Activated CD8-positive, alpha-beta T cell treated with anti-CD3 and anti-CD28 coated beads for 36 hours (primary cell): ENCODE measurements around the gene TMEM259. TPM values are rescaled to one million over a fixed set of nuclear protein-coding genes. Genes with fewer than 3 reads are reported as not detected.

Experiments
- ATAC-seq: fragments of 200-7000 bp; cut with Tn5 transposase; one replicate; pipeline ENCODE4 v1.10.0; 2021; ENCODE audit warnings: mild to moderate bottlenecking, moderate library complexity
- CTCF ChIA-PET: fragments of 350-600 bp; sonication (Branson Sonifier 250); formaldehyde crosslinking; loops from one replicate; lab custom pipeline; 2021; ENCODE audit warnings: antibody characterized with exemption; lab: Charles Lee
- POLR2A ChIA-PET: fragments of 350-600 bp; sonication (Branson Sonifier 250); formaldehyde crosslinking; loops from one replicate; lab custom pipeline; 2021; ENCODE audit warnings: antibody characterized with exemption; lab: Charles Lee
- DNase-seq: peaks from one replicate; pipeline ENCODE4 v3.0.0-alpha.2; 2020
- H3K27ac Mint-ChIP-seq: one replicate; pipeline ENCODE4 v1.8.0; 2021; ENCODE audit warnings: mild to moderate bottlenecking, mixed read lengths
- H3K27me3 Mint-ChIP-seq: one replicate; pipeline ENCODE4 v1.8.0; 2021; ENCODE audit warnings: mixed read lengths
- H3K36me3 Mint-ChIP-seq: one replicate; pipeline ENCODE4 v1.8.0; 2021; ENCODE audit warnings: low read depth, mixed read lengths
- H3K4me1 Mint-ChIP-seq: one replicate; pipeline ENCODE4 v1.8.0; 2021; ENCODE audit warnings: low read depth, mixed read lengths
- H3K4me3 Mint-ChIP-seq: one replicate; pipeline ENCODE4 v1.8.0; 2021; ENCODE audit warnings: mild to moderate bottlenecking, moderate library complexity, mixed read lengths
- H3K9me3 Mint-ChIP-seq: one replicate; pipeline ENCODE4 v1.8.0; 2021; ENCODE audit warnings: mixed read lengths
- intact Hi-C: fragments of 100-400 bp; cut with micrococcal nuclease; formaldehyde crosslinking; loops from one replicate; pipeline ENCODE4 v1.10.0; 2022
- total RNA-seq, 2 experiments: library from RNA; stranded (reverse); gene quantifications; one replicate each; pipeline ENCODE4 v1.2.3, GENCODE V29; 2021
- TF ChIP-seq, protein P1 (sequence below): fragments of 200-600 bp; IDR thresholded peaks from one replicate; pipeline ENCODE4 v1.8.0; 2022; ENCODE audit warnings: antibody characterized with exemption, mild to moderate bottlenecking

Gene TMEM259
- total RNA-seq, 2 experiments from 2014 or later, result 115 to 117 TPM

DNA sequence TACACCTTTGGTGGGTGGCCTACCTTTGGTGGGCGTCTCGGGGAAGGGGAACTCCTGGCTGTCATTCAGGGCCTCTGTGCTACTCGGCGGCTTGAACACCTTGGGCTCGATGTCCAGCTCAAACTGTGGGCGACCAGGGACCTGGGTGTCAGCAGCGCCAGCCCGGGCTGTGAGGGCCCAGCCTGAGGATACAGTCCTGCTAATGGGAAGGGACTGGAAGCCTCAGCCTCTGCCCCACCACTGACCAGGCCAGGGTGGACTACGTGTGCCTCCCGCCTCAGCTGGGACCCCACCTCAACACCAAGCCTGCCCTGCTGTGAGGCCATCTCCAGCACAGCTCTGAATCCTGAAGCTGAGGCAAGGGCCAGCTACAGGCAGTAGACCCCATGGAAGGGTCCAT is 7.7 kb downstream of the TMEM259 start:
- no peak overlapping the region for H3K4me3 Mint-ChIP-seq
- no peak overlapping the region for H3K27ac Mint-ChIP-seq
- H3K36me3 Mint-ChIP-seq, result peaks cover 5% of the 10 kb centered on the region
- ChIA-PET CTCF (no interaction called here), POLR2A (interaction anchor here (1.2 to 2.4 kb wide), 3 partner anchors 9 to 16 kb away, joined by 3 to 11 read pairs (median 4); no protein-coding TSS in a partner anchor)
- H3K4me1 Mint-ChIP-seq, result peaks cover 25% of the 10 kb centered on the region
- DNase-seq, result no peak
- H3K27me3 Mint-ChIP-seq, result no peaks in the 10 kb centered on the region
- TF ChIP-seq, protein P1, sequence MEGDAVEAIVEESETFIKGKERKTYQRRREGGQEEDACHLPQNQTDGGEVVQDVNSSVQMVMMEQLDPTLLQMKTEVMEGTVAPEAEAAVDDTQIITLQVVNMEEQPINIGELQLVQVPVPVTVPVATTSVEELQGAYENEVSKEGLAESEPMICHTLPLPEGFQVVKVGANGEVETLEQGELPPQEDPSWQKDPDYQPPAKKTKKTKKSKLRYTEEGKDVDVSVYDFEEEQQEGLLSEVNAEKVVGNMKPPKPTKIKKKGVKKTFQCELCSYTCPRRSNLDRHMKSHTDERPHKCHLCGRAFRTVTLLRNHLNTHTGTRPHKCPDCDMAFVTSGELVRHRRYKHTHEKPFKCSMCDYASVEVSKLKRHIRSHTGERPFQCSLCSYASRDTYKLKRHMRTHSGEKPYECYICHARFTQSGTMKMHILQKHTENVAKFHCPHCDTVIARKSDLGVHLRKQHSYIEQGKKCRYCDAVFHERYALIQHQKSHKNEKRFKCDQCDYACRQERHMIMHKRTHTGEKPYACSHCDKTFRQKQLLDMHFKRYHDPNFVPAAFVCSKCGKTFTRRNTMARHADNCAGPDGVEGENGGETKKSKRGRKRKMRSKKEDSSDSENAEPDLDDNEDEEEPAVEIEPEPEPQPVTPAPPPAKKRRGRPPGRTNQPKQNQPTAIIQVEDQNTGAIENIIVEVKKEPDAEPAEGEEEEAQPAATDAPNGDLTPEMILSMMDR, result no peak
- no peak for ATAC-seq
- no peaks in the 10 kb centered on the region for H3K9me3 Mint-ChIP-seq
- intact Hi-C loops, result no loop called here

DNA sequence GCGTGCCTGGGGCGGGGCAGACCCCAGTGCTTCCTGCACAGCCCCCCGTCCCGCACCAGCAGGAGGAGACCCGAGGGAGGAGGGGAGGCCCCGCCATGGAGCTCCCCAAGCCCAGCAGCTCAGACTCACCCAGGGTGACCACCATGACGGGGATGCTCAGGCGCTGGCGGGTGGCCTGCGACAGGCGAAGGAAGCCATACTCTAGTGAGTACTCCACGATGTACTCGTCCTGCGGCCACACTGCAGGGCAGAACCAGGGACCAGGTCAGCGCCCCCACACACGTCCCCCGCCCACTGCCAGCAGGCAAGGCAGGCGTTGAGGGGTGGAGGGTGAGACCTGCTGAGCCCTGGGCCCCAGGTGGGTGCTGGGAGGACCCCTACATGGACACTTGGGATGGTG is 8.6 kb downstream of the TMEM259 start:
- CTCF ChIA-PET, result no interaction called here
- POLR2A ChIA-PET, result interaction anchor here (0.6 to 2.4 kb wide), 4 partner anchors 8 to 19 kb away, joined by 3 to 11 read pairs (median 4); no protein-coding TSS in a partner anchor
- TF ChIP-seq, protein P1, result no peak
- Mint-ChIP-seq H3K27ac (no peak overlapping the region), H3K4me3 (no peak overlapping the region), H3K27me3 (no peaks in the 10 kb centered on the region), H3K4me1 (peaks cover 16% of the 10 kb centered on the region), H3K9me3 (no peaks in the 10 kb centered on the region), H3K36me3 (peaks cover 5% of the 10 kb centered on the region)
- DNase-seq, result no peak
- no peak for ATAC-seq
- intact Hi-C loops, result no loop called here

- Mint-ChIP-seq H3K27me3 (no peaks in the 10 kb centered on the region), H3K9me3 (no peaks in the 10 kb centered on the region), H3K4me1 (peaks cover 12% of the 10 kb centered on the region), H3K36me3 (peaks cover 5% of the 10 kb centered on the region), H3K4me3 (no peak overlapping the region), H3K27ac (no peak overlapping the region)
- intact Hi-C loops, result no loop called here
- ChIA-PET POLR2A (interaction anchor here (0.6 to 2.4 kb wide), 3 partner anchors 8 to 19 kb away, joined by 3 to 11 read pairs (median 4); no protein-coding TSS in a partner anchor), CTCF (no interaction called here)
- no peak for ATAC-seq
- DNase-seq, result no peak
- TF ChIP-seq, protein P1, result no peak
These were observed 9.0 kb downstream of the TMEM259 start for GRCh38 chr19:1011831-1012333.

DNA sequence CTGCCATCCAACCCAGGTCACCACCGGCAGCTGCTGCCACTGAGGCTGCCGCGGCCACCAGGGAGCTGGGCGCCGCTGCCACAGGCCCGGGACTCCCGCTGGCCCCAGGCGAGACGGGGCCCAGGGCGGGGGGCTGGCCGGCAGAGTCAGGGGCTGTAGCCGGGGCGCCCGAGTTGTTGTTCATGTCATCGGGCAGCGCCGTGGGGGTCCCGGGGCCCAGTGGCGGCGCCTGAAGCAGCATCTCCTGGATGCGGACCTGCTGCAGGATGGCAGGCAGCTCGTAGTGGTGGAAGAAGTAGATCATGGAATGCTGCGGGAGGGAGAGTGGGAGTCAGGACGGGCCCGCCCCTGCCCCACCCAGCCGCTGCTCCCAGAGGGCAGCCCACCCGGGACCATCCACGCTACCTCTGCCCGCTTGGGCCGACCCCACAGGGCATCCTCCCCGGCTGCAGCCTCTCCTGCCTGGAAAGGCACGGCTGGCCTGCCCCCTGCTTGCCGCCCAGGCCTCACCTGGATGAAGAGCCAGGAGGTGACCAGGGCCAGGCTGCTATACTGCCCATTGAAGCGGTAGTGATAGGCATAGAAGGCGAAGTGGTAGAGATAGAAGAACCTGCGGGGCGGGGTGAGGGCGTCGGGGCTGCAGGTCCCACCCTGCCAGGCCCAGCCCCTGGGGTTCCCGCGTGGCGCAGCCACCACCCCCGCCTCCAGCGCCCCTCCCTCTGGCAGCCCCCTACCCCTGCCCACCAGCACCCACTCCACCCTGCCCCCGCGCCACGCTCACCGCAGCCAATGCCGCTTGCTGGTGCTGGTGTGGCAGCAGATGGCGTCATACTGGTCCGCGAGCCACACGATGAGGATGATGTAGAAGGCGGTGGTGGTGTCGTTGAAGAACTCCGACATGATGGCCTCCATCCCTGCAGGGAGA is 10.1 kb downstream of the TMEM259 start:
- no peak for DNase-seq
- Mint-ChIP-seq H3K4me1 (peaks cover 6% of the 10 kb centered on the region), H3K9me3 (no peaks in the 10 kb centered on the region), H3K4me3 (no peak overlapping the region), H3K36me3 (peaks cover 5% of the 10 kb centered on the region), H3K27me3 (no peaks in the 10 kb centered on the region), H3K27ac (no peak overlapping the region)
- CTCF ChIA-PET, result interaction anchor here (1.1 to 1.3 kb wide), 2 partner anchors 8 to 9 kb away, joined by 3 read pairs; no protein-coding TSS in a partner anchor
- POLR2A ChIA-PET, result interaction anchor here (1.5 kb wide), 1 partner anchor 9 kb away, joined by 4 read pairs; no protein-coding TSS in a partner anchor
- ATAC-seq, result no peak
- TF ChIP-seq, protein P1, result no peak
- intact Hi-C loops, result no loop called here
